Testis (tissue), 3 donors: ENCODE results near the gene HOXC12. TPM values are rescaled to one million over a fixed set of nuclear protein-coding genes. Genes with fewer than 3 reads are reported as not detected.

ENCODE experiments used
- DNase-seq: peaks from one replicate; pipeline ENCODE4 v3.0.0-alpha.2; 2019
- H3K27ac ChIP-seq, 2 donors: fragments of 200-600 bp; sonication (generic); one replicate each; pipeline ENCODE4 v1.5.1; 2019
- H3K27me3 ChIP-seq: fragments of 200-600 bp; sonication (generic); one replicate; pipeline ENCODE4 v1.5.1; 2019
- H3K36me3 ChIP-seq: fragments of 200-600 bp; sonication (generic); one replicate; pipeline ENCODE4 v1.5.1; 2017; ENCODE audit warnings: low read depth; ENCODE audit errors: missing control alignments
- H3K4me1 ChIP-seq: fragments of 200-600 bp; sonication (generic); one replicate; pipeline ENCODE4 v1.5.1; 2019
- H3K4me3 ChIP-seq, 2 donors: fragments of 200-600 bp; sonication (generic); one replicate each; pipeline ENCODE4 v1.5.1; 2017 to 2019
- H3K9me3 ChIP-seq: fragments of 200-600 bp; sonication (generic); one replicate; pipeline ENCODE4 v1.5.1; 2017
- CTCF ChIP-seq, 3 experiments: fragments of 450-650 bp in 2 of 3; fragments of 200-600 bp in 1 of 3; sonication (generic) in 1 of 3; IDR thresholded peaks; one replicate each; pipeline ENCODE4 v1.5.1; 2016 to 2019; ENCODE audit warnings: antibody characterized with exemption in 3 of 3, mild to moderate bottlenecking in 2 of 3, moderate library complexity in 1 of 3
- POLR2A ChIP-seq: fragments of 450-650 bp; IDR thresholded peaks from one replicate; pipeline ENCODE4 v1.6.1; 2017; ENCODE audit warnings: antibody characterized with exemption, mild to moderate bottlenecking, moderate library complexity
- WGBS, 2 donors: methylation state at CpG; one replicate each; pipeline ENCODE4 v1.1.5; 2018; 5-methylcytosine and 5-hydroxymethylcytosine counted together
- intact Hi-C: fragments of 100-400 bp; cut with DNase I; formaldehyde crosslinking; loops from one replicate; pipeline ENCODE4 v1.15.1; 2023; ENCODE audit warnings: low total_unique reads
- polyA plus RNA-seq: library from polyadenylated mRNA; stranded (reverse); fragments of 350-450 nt; fragmentation: Illumina TruSeq; extraction: RNeasy Lipid Tissue Mini Kit (QIAGEN cat#74804); gene quantifications from one replicate; pipeline ENCODE4 v1.2.3, GENCODE V29; 2014; ENCODE audit warnings: low read depth, low replicate concordance; ENCODE audit not compliant: insufficient read depth
- total RNA-seq, 2 donors: library from RNA; depleted of rRNA; stranded (reverse); fragments of >200 nt; gene quantifications; one replicate each; pipeline ENCODE4 v1.2.3, GENCODE V29; 2016

The HOXC12 gene
- total and polyA plus RNA-seq, 3 donors from 2014 or later: 0.06 TPM; not detected in 2

DNA sequence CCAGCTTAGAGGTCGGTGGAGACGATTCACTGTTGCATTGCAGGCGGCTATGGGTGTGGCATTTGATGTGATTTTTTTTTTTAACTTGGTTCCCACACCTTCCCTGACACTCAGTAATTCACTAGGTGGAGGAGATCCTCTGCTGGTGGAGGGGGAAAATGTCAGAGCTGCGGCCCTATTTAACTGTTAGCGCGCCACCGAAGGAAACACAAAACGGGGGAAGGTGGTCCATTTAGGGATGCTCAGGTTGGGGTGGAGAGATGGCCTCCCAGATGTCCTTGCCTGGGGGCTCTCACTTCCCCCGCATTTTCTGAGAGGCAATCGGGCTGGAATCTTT, 4.3 kb upstream of the HOXC12 start:
- Histone ChIP-seq H3K27ac (no peak overlapping the region), H3K36me3 (no peaks in the 10 kb centered on the region), H3K4me1 (peaks cover 11% of the 10 kb centered on the region), H3K9me3 (no peaks in the 10 kb centered on the region), H3K4me3 (no peak overlapping the region), H3K27me3 (no peaks in the 10 kb centered on the region)
- no peak for DNase-seq
- WGBS, 2 donors: 8 to 13% methylated on average over 10 of the region's 10 CpGs
- intact Hi-C loops: no loop called here
- TF ChIP-seq CTCF (IDR thresholded peaks at IDR 0.05) (no peak), POLR2A (no peak)

GRCh38 chr12:53950789-53951576, 3.7 kb upstream of the HOXC12 start:
- intact Hi-C loops: no loop called here
- DNase-seq: peak; percentile 49
- Histone ChIP-seq H3K27ac (no peak overlapping the region), H3K27me3 (no peaks in the 10 kb centered on the region), H3K4me3 (no peak overlapping the region), H3K36me3 (no peaks in the 10 kb centered on the region), H3K4me1 (peaks cover 11% of the 10 kb centered on the region), H3K9me3 (no peaks in the 10 kb centered on the region)
- no peak for TF ChIP-seq POLR2A
- no peak for TF ChIP-seq CTCF (IDR thresholded peaks at IDR 0.05)
- 3 to 5% methylated on average over 13 to 34 of the region's 34 CpGs for WGBS, 2 donors

- Histone ChIP-seq H3K36me3 (no peaks in the 10 kb centered on the region), H3K27ac (no peak overlapping the region), H3K4me3 (no peak overlapping the region), H3K9me3 (no peaks in the 10 kb centered on the region), H3K4me1 (peaks cover 11% of the 10 kb centered on the region), H3K27me3 (no peaks in the 10 kb centered on the region)
- intact Hi-C loops: no loop called here
- no peak for DNase-seq
- no peak for TF ChIP-seq POLR2A
- TF ChIP-seq CTCF (IDR thresholded peaks at IDR 0.05): no peak
- WGBS, 2 donors: 6 to 11% methylated on average over 5 to 47 of the region's 47 CpGs
Observed at GRCh38 chr12:53951577-53952334, 2.9 kb upstream of the HOXC12 start.

DNA sequence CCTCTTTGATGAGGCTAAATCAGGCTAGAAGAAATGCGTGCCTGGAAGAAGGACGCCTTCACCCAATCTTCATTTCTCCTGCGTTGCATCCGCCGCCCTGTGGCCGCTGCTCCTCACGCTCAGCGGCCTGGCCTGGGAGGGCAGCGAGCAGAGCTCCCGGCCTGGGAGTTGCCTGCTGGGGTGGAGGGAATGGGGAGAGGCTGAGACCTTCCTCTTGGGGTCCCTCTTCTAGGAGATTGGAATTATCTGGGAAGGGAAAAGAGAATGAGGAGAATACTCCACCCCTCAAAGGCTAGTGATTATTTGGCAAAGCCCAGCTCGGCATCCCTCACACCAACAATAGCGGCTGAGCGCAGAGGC, 2.4 kb upstream of the HOXC12 start:
- WGBS, 2 donors: 15 to 26% methylated on average over 13 of the region's 13 CpGs
- no peak for TF ChIP-seq POLR2A
- TF ChIP-seq CTCF (IDR thresholded peaks at IDR 0.05): no peak
- no peak overlapping the region for H3K4me3 ChIP-seq
- peaks cover 11% of the 10 kb centered on the region for H3K4me1 ChIP-seq
- H3K27me3 ChIP-seq: no peaks in the 10 kb centered on the region
- intact Hi-C loops: no loop called here
- no peaks in the 10 kb centered on the region for H3K36me3 ChIP-seq
- H3K9me3 ChIP-seq: no peaks in the 10 kb centered on the region
- H3K27ac ChIP-seq: no peak overlapping the region
- no peak for DNase-seq
